Subcutaneous adipose tissue (tissue), 4 donors: Measurements from ENCODE around the gene DLEC1. TPM values are rescaled to one million over a fixed set of nuclear protein-coding genes. Genes with fewer than 3 reads are reported as not detected.

Experiments used
- CTCF ChIP-seq: fragments of 450-650 bp; IDR thresholded peaks from one replicate; pipeline ENCODE4 v1.5.1; 2016; ENCODE audit warnings: low read depth, mild to moderate bottlenecking, control low read depth, antibody characterized with exemption, moderate library complexity
- total RNA-seq, 4 donors: library from RNA; depleted of rRNA; stranded (reverse); fragments of >200 nt; gene quantifications; one replicate each; pipeline ENCODE4 v1.1.0, GENCODE V29; 2016

The DLEC1 gene
- total RNA-seq, 4 donors from 2014 or later = 0.85 to 1.3 (median 1.2) TPM

- TF ChIP-seq CTCF = no peak
Observed at GRCh38 chr3:38124324-38125122, 85.5 kb downstream of the DLEC1 start.

GRCh38 chr3:38125305-38126120, 86.5 kb downstream of the DLEC1 start:
- no peak for TF ChIP-seq CTCF

GRCh38 chr3:38126121-38126892, 87.3 kb downstream of the DLEC1 start:
- no peak for TF ChIP-seq CTCF

GRCh38 chr3:38127611-38128302, 88.7 kb downstream of the DLEC1 start:
- TF ChIP-seq CTCF = no peak

- no peak for TF ChIP-seq CTCF
Observed at GRCh38 chr3:38128303-38128655, 89.3 kb downstream of the DLEC1 start.

- no peak for TF ChIP-seq CTCF
Observed at GRCh38 chr3:38129058-38129457, 90.0 kb downstream of the DLEC1 start.
